ENCODE measurements around the gene DDX59. TPM values are rescaled to one million over a fixed set of nuclear protein-coding genes. Genes with fewer than 3 reads are reported as not detected.

Gene DDX59
- polyA plus RNA-seq, 1 of the 3 experiments (the other 2 are of a cell fraction): 8.9 TPM

- WGBS (ENCODE audit: low lambda C conversion rate): 90% methylated on average over 2 of the region's 2 CpGs
Measured at GRCh38 chr1:200710166-200710565, 40.5 kb upstream of the DDX59 start.

More at GRCh38 chr1:200710166-200710565, 40.5 kb upstream of the DDX59 start:
- peaks cover 8% of the 10 kb centered on the region for H3F3A ChIP-seq (replicated peaks; ENCODE audit: insufficient read depth)
- no peaks in the 10 kb centered on the region for H3K27me3 ChIP-seq (ENCODE audit: insufficient read depth)
- H2AFZ ChIP-seq (ENCODE audit: low read depth): no peak overlapping the region
- no peaks in the 10 kb centered on the region for H3K9me2 ChIP-seq
- H3K4me3 ChIP-seq (ENCODE audit: low read depth in 2 of 2, low read length in 1 of 2): no peak overlapping the region
- no peak for DNase-seq
- H3K9ac ChIP-seq: no peak overlapping the region
- H3K4me1 ChIP-seq (ENCODE audit: control insufficient read depth in 1 of 2, insufficient read depth in 2 of 2, low read depth in 1 of 2, low read length in 1 of 2): peaks cover under 1 to 7% of the 10 kb centered on the region in 2 experiments; a peak in 2 of 4 replicates
- no peak overlapping the region for H3K27ac ChIP-seq (ENCODE audit: low read depth in 2 of 2, low read length in 1 of 2)
- no peaks in the 10 kb centered on the region for H3K9me3 ChIP-seq
- H4K20me1 ChIP-seq (ENCODE audit: insufficient read depth): no peaks in the 10 kb centered on the region
- no peaks in the 10 kb centered on the region for H3K79me2 ChIP-seq (ENCODE audit: insufficient read depth)
- H3K4me2 ChIP-seq: no peak overlapping the region
- POLR2A ChIA-PET: no interaction called here
- no peaks in the 10 kb centered on the region for H3K36me3 ChIP-seq (replicated peaks in 1 of 2; ENCODE audit: control insufficient read depth in 1 of 2, insufficient read depth in 2 of 2, low read length in 1 of 2)
- TF ChIP-seq, protein P1, sequence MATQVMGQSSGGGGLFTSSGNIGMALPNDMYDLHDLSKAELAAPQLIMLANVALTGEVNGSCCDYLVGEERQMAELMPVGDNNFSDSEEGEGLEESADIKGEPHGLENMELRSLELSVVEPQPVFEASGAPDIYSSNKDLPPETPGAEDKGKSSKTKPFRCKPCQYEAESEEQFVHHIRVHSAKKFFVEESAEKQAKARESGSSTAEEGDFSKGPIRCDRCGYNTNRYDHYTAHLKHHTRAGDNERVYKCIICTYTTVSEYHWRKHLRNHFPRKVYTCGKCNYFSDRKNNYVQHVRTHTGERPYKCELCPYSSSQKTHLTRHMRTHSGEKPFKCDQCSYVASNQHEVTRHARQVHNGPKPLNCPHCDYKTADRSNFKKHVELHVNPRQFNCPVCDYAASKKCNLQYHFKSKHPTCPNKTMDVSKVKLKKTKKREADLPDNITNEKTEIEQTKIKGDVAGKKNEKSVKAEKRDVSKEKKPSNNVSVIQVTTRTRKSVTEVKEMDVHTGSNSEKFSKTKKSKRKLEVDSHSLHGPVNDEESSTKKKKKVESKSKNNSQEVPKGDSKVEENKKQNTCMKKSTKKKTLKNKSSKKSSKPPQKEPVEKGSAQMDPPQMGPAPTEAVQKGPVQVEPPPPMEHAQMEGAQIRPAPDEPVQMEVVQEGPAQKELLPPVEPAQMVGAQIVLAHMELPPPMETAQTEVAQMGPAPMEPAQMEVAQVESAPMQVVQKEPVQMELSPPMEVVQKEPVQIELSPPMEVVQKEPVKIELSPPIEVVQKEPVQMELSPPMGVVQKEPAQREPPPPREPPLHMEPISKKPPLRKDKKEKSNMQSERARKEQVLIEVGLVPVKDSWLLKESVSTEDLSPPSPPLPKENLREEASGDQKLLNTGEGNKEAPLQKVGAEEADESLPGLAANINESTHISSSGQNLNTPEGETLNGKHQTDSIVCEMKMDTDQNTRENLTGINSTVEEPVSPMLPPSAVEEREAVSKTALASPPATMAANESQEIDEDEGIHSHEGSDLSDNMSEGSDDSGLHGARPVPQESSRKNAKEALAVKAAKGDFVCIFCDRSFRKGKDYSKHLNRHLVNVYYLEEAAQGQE (IDR thresholded peaks at IDR 0.05; ENCODE audit: low read depth, low read length): no peak
- TF ChIP-seq ELF1 (IDR thresholded peaks at IDR 0.05): no peak
- TF ChIP-seq, protein P2, sequence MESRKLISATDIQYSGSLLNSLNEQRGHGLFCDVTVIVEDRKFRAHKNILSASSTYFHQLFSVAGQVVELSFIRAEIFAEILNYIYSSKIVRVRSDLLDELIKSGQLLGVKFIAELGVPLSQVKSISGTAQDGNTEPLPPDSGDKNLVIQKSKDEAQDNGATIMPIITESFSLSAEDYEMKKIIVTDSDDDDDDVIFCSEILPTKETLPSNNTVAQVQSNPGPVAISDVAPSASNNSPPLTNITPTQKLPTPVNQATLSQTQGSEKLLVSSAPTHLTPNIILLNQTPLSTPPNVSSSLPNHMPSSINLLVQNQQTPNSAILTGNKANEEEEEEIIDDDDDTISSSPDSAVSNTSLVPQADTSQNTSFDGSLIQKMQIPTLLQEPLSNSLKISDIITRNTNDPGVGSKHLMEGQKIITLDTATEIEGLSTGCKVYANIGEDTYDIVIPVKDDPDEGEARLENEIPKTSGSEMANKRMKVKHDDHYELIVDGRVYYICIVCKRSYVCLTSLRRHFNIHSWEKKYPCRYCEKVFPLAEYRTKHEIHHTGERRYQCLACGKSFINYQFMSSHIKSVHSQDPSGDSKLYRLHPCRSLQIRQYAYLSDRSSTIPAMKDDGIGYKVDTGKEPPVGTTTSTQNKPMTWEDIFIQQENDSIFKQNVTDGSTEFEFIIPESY (IDR thresholded peaks at IDR 0.05; ENCODE audit: borderline replicate concordance, low read depth): no peak
- TF ChIP-seq SMC3 (IDR thresholded peaks at IDR 0.05; ENCODE audit: low read depth, low read length): no peak
- no peak for TF ChIP-seq RAD21 (IDR thresholded peaks at IDR 0.05; ENCODE audit: low read length)
- TF ChIP-seq EZH2phosphoT487 (IDR thresholded peaks at IDR 0.05; ENCODE audit: borderline replicate concordance, low read depth): no peak
- TF ChIP-seq FOXM1 (IDR thresholded peaks at IDR 0.05; ENCODE audit: low read depth): no peak
- TF ChIP-seq, protein P3, sequence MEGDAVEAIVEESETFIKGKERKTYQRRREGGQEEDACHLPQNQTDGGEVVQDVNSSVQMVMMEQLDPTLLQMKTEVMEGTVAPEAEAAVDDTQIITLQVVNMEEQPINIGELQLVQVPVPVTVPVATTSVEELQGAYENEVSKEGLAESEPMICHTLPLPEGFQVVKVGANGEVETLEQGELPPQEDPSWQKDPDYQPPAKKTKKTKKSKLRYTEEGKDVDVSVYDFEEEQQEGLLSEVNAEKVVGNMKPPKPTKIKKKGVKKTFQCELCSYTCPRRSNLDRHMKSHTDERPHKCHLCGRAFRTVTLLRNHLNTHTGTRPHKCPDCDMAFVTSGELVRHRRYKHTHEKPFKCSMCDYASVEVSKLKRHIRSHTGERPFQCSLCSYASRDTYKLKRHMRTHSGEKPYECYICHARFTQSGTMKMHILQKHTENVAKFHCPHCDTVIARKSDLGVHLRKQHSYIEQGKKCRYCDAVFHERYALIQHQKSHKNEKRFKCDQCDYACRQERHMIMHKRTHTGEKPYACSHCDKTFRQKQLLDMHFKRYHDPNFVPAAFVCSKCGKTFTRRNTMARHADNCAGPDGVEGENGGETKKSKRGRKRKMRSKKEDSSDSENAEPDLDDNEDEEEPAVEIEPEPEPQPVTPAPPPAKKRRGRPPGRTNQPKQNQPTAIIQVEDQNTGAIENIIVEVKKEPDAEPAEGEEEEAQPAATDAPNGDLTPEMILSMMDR (IDR thresholded peaks at IDR 0.05): no peak
- no peak for TF ChIP-seq CHD2 (IDR thresholded peaks at IDR 0.05; ENCODE audit: low read length, partially characterized antibody)
- no peak for TF ChIP-seq GABPA (IDR thresholded peaks at IDR 0.05; ENCODE audit: low read depth)
- TF ChIP-seq RXRA (IDR thresholded peaks at IDR 0.05; ENCODE audit: borderline replicate concordance, low read depth): no peak
- CTCF ChIA-PET: no interaction called here
